NT2/D1 (cell line): ENCODE data around the gene MARCHF9.
A peak's percentile ranks its signal among the peaks of the same experiment; 100 is the strongest.

Source experiments
- DNase-seq: peaks from one replicate; pipeline ENCODE4 v3.0.0-alpha.2; 2011; ENCODE audit warnings: low read depth, low spot score
- H3K27me3 ChIP-seq: 2 replicates; pipeline ENCODE4 v1.6.0; 2011; ENCODE audit warnings: mild to moderate bottlenecking; ENCODE audit not compliant: insufficient read length, insufficient read depth
- H3K36me3 ChIP-seq: 2 replicates; pipeline ENCODE4 v1.6.1; 2011; ENCODE audit warnings: mild to moderate bottlenecking, low read length, mixed read lengths; ENCODE audit not compliant: insufficient read depth, insufficient read length
- H3K4me1 ChIP-seq: 2 replicates; pipeline ENCODE4 v1.5.1; 2011; ENCODE audit not compliant: insufficient read depth, insufficient read length
- H3K4me3 ChIP-seq: 2 replicates; pipeline ENCODE4 v1.5.1; 2011; ENCODE audit warnings: low read depth; ENCODE audit not compliant: insufficient read length
- H3K9ac ChIP-seq: 2 replicates; pipeline ENCODE4 v1.6.0; 2011; ENCODE audit warnings: low read depth; ENCODE audit not compliant: insufficient read length
- H3K9me3 ChIP-seq: 2 replicates; pipeline ENCODE4 v1.5.1; 2011; ENCODE audit warnings: mild to moderate bottlenecking, low read length; ENCODE audit not compliant: insufficient read depth
- SUZ12 ChIP-seq: IDR thresholded peaks from 2 replicates; pipeline ENCODE4 v1.6.1; 2011; ENCODE audit not compliant: insufficient read length, insufficient read depth; ENCODE audit errors: extremely low read depth
- YY1 ChIP-seq: IDR thresholded peaks from 2 replicates; pipeline ENCODE4 v1.6.1; 2011; ENCODE audit not compliant: insufficient read length, insufficient read depth
- ZNF274 ChIP-seq: IDR thresholded peaks from 2 replicates; pipeline ENCODE4 v1.6.1; 2011; ENCODE audit warnings: mild to moderate bottlenecking, low read depth, low read length

Gene MARCHF9

DNA sequence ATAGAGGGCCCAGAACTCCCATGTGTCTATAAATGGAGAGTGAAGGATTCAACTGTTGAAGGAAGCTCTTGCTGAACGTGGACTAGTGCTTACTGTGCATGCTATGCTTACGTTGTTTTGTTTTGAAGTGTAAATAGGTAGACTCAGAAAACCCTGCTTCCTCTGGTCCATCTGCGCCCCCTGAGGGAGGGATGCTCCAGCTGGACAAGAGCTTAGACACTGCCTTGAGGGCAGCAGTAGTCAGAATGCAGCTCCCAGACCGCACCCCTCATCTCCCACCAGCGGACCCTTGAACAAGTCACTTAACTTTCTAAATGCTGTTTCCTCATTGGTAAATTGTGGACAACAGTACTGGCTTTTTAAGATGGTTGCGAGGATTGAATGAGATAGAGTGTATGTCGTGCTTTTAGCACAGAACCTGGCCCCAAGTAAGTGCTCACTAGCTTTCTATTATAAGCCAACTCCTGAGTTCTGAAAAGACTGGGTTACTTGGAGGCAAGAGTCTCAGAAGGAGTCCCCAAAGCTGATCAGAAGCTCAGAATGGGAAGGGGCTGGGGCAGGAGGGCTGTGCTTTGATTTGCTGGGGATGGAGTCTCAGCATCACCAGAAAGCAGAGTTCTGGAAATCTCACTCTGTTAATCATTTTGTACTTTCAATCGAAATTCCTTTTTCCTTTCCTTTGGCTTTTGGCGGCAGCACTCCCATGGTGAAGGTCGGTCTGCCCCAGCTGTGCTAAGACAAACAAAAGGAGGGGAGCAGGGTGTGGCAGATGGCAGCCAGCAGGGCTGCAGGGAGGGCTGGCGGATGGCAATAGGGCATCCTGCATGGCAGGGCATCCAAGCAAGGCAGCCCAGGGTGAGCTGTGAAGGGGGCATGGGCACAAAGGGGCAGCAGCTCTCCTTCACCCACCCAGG, 31.9 kb upstream of the MARCHF9 start:
- Histone ChIP-seq H3K9ac (no peak overlapping the region), H3K4me1 (peaks cover 12% of the 10 kb centered on the region), H3K9me3 (no peaks in the 10 kb centered on the region), H3K27me3 (peaks cover 27% of the 10 kb centered on the region), H3K36me3 (peaks cover 45% of the 10 kb centered on the region), H3K4me3 (no peak overlapping the region)
- TF ChIP-seq ZNF274 (no peak), YY1 (no peak), SUZ12 (no peak)
- DNase-seq, result no peak

GRCh38 chr12:57723630-57723962, 31.3 kb upstream of the MARCHF9 start:
- no peak for DNase-seq
- H3K4me1 ChIP-seq, result peaks cover 12% of the 10 kb centered on the region
- H3K27me3 ChIP-seq, result peaks cover 29% of the 10 kb centered on the region
- H3K9ac ChIP-seq, result no peak overlapping the region
- TF ChIP-seq ZNF274 (no peak), SUZ12 (no peak), YY1 (no peak)
- H3K9me3 ChIP-seq, result no peaks in the 10 kb centered on the region
- H3K36me3 ChIP-seq, result peaks cover 39% of the 10 kb centered on the region
- no peak overlapping the region for H3K4me3 ChIP-seq

GRCh38 chr12:57724003-57724935, 30.6 kb upstream of the MARCHF9 start:
- Histone ChIP-seq H3K4me1 (peaks cover 12% of the 10 kb centered on the region), H3K9me3 (no peaks in the 10 kb centered on the region), H3K4me3 (no peak overlapping the region), H3K27me3 (peaks cover 29% of the 10 kb centered on the region), H3K9ac (no peak overlapping the region), H3K36me3 (peaks cover 32% of the 10 kb centered on the region)
- TF ChIP-seq YY1, result no peak
- DNase-seq, result no peak

DNA sequence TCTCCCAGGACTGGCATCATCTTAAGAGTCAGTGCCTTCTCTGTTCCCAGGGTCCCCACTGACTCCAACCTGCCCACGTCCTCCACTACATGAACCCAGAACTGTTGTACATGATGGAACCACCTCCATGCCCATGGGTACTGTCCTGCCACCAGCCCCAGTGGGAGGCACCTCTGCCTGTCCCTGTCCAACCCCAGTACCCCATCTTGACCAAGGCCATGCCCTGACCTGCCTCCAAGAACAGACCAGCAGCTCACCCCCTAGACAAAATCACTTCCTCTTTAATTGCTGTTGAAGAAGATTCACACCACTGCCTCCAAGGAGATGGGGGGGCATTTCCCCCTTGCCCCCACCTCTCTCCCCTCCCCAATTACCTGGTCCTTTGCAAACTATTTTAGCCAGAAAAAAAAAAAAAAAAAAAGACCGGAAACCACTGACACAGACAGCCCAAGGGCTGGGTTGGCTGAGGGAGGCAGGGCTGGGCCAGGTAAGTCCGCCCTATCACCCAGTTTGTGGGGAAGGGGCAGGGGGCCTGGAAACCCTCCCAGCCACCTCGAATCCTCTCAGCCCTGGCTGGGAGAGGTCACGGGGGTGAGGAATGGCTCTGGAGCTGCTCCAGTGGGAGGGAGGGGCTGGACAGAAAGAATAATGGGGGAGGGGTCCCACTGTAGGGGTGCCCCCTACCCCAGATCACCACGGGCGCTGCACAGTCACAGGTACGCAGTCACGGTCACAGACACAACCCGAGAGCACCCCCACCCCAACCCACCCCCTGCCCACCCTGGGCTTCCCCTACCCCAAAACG, 29.8 kb upstream of the MARCHF9 start:
- Histone ChIP-seq H3K27me3 (peaks cover 30% of the 10 kb centered on the region), H3K4me3 (no peak overlapping the region), H3K9me3 (no peaks in the 10 kb centered on the region), H3K36me3 (peaks cover 24% of the 10 kb centered on the region), H3K9ac (no peak overlapping the region), H3K4me1 (peaks cover 12% of the 10 kb centered on the region)
- no peak for DNase-seq
- TF ChIP-seq SUZ12, result no peak
- TF ChIP-seq ZNF274, result no peak
- no peak for TF ChIP-seq YY1

DNA sequence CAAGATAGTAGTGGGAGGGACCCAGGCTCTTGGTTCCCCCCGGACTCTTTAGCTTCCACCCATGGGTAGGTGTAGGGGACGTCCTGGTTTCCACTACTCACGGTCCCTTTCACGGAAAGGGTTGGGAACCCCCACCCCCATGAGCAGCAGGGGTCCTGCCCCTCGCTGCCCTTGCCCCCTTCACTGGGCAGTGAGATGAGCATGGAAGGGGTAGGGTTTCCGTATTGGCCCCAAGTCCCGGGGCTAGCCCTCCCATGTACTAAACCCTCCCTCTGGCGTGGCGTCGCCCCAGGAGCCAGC, 29.1 kb upstream of the MARCHF9 start:
- Histone ChIP-seq H3K36me3 (peaks cover 17% of the 10 kb centered on the region), H3K9me3 (no peaks in the 10 kb centered on the region), H3K4me3 (peak overlapping the region; percentile 79), H3K27me3 (peaks cover 34% of the 10 kb centered on the region), H3K4me1 (peaks cover 12% of the 10 kb centered on the region), H3K9ac (peak overlapping the region; percentile 68)
- no peak for DNase-seq
- TF ChIP-seq YY1, result no peak
- TF ChIP-seq ZNF274, result no peak
- no peak for TF ChIP-seq SUZ12

DNA sequence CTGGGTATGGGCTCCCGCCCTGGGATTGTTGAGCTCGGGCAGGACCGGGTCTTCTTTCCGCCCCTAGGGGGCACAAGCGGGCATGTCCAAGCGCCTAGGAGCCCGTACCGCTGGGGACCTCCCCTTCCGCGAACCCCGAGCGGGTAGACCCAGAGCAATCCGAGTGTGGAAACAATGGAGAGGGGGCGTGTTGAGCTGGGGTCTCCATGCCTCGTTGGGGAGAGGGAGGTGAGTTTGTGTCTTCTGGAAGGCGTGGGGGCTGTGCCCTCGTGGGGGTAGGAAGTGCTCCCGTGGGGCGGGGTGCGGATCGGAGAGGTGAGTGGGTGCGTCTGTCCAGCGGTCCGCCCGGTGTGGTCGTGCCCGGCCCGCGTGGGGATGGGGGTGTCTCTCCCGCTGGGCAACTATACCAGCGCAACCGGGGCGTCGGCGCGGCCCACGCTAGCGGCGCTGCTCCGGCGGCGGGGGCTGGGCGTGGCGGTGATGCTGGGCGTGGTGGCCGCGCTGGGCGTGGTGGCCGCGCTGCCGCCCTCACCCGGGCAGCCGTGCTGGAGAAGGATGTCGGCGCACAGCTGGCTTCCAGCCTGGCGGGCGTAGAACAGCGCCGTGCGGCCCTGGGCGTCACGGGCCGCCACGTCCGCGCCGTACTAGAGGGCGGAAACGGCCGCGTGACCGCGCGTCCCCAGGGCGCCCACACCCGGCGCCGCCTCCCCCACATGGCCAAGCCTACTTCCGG, 28.6 kb upstream of the MARCHF9 start:
- peaks cover 36% of the 10 kb centered on the region for H3K27me3 ChIP-seq
- no peaks in the 10 kb centered on the region for H3K9me3 ChIP-seq
- peaks cover 12% of the 10 kb centered on the region for H3K4me1 ChIP-seq
- H3K36me3 ChIP-seq, result peaks cover 12% of the 10 kb centered on the region
- H3K4me3 ChIP-seq, result peak overlapping the region; percentile 79
- TF ChIP-seq SUZ12 (no peak), YY1 (no peak), ZNF274 (no peak)
- H3K9ac ChIP-seq, result peak overlapping the region; percentile 65
- DNase-seq, result peak; percentile 85
